ENCODE results near the gene METTL24. TPM values are rescaled to one million over a fixed set of nuclear protein-coding genes. Genes with fewer than 3 reads are reported as not detected.
"Not testable (repeated sequence)": the region's sequence is repeated elsewhere in the genome, so short reads cannot be mapped to it uniquely, and the experiment has no call there.

The METTL24 gene
- total RNA-seq, 3 donors from 2014 or later = not detected

DNA sequence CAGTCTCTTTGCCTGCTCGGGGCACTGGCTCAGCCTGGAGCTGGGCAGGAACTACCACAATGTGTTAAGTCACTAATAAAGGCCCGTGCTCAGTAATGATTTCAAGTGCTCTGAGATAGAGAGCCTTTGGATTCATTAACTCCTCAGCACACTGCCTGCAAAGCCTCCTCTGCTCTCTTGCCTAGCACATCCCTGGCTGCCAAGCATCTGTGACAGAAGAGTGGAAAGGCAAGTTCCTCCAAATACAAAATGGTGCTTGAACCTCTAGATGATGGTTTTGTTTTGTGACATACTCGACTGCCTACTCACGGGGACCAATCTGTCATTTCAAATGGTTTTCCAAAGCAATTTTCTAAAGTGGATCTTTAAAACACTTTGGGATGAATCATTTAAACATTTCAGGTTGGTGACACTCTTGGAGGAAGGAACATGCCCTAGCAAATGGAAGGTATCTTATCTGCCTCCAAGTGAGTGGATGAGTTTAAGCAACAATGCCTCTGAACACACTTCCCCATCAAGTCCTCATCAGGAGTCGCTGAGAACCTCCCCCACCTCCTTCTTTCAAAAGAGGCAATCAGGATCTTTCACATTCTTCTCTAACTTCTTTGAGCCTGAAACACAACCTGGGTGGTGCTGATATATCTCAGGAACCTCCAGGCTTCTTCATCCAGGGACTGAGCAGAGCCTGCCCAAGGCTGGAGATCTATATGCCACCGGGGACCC lies 35.8 kb downstream of the METTL24 start:
- ATAC-seq = no peak
- H3K36me3 Mint-ChIP-seq (ENCODE audit: insufficient read depth) = no peaks in the 10 kb centered on the region

DNA sequence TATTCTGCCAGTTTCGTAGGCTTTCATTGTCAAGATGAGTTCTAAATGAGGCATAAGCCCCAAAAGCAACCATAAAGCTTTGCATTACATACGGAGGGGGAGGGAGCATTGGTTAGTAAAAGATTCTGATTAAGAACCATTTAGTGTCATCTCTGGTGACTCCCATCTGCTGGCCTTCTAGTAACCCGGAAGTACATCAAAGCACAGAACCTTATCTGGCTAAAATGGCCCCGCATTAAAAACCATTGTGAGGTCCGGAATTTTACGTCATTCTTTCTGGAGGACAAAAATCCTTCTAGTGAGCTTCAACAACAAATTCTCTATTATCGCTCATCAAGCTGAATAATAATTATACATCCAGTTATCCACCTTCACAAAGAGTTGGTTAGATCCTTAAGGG lies 37.8 kb downstream of the METTL24 start:
- Mint-ChIP-seq H3K36me3 (ENCODE audit: insufficient read depth) (no peaks in the 10 kb centered on the region), H3K27me3 (ENCODE audit: low read depth) (peaks cover 2% of the 10 kb centered on the region), H3K9me3 (no peaks in the 10 kb centered on the region), H3K4me3 (no peak overlapping the region), H3K4me1 (ENCODE audit: low read depth) (no peaks in the 10 kb centered on the region)
- DNase-seq = no peak
- no peak for ATAC-seq

More for the DNA sequence above, 35.8 kb downstream of the METTL24 start:
- no peak for DNase-seq
- Mint-ChIP-seq H3K4me3 (no peak overlapping the region), H3K4me1 (ENCODE audit: low read depth) (no peaks in the 10 kb centered on the region), H3K9me3 (no peaks in the 10 kb centered on the region), H3K27me3 (ENCODE audit: low read depth) (peaks cover 2% of the 10 kb centered on the region)

DNA sequence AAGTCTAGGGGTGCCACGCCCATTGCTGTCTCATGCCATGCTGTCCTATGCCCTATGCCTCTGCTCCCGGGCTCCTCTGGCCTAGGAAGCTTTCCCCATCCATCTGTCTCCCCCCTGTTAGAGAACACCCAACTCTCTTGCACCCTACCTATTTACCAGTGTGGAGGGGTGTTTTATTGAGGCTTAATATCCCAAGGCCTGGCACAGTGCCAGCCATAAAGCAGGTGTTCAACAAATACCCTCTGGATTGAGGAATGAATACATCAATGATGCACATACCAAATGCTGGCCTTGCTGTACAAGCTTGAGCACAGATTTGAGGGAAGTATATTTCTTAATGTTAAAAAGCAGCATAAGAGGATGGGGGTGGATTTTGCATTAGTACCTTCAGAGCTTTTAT lies 38.3 kb downstream of the METTL24 start:
- H3K9me3 Mint-ChIP-seq = no peaks in the 10 kb centered on the region
- H3K4me1 Mint-ChIP-seq (ENCODE audit: low read depth) = no peaks in the 10 kb centered on the region
- H3K27me3 Mint-ChIP-seq (ENCODE audit: low read depth) = peaks cover 2% of the 10 kb centered on the region
- H3K4me3 Mint-ChIP-seq = no peak overlapping the region
- no peak for ATAC-seq
- no peaks in the 10 kb centered on the region for H3K36me3 Mint-ChIP-seq (ENCODE audit: insufficient read depth)
- DNase-seq = no peak

DNA sequence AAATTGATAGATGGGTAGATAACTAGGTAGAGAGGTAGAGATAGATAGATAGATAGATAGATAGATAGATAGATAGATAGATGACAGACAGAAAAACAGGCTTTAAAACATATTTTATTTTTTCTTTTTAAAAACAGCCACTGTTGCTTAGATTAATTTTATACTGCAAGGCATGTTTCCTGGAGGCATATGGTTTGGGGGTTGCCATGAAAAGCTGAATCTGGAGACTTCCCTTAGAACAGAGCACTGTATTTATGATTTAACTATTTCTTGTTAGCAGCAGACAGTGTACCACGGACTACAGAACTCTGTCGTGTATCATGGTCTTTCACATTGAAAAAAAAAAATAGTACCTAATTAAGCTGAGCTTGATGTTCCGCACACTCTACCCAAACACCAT lies 38.8 kb downstream of the METTL24 start:
- Mint-ChIP-seq H3K9me3 (no peaks in the 10 kb centered on the region), H3K4me3 (no peak overlapping the region), H3K36me3 (ENCODE audit: insufficient read depth) (no peaks in the 10 kb centered on the region), H3K27me3 (ENCODE audit: low read depth) (peaks cover 2% of the 10 kb centered on the region), H3K4me1 (ENCODE audit: low read depth) (no peaks in the 10 kb centered on the region)
- ATAC-seq (no peak), DNase-seq (no peak)

DNA sequence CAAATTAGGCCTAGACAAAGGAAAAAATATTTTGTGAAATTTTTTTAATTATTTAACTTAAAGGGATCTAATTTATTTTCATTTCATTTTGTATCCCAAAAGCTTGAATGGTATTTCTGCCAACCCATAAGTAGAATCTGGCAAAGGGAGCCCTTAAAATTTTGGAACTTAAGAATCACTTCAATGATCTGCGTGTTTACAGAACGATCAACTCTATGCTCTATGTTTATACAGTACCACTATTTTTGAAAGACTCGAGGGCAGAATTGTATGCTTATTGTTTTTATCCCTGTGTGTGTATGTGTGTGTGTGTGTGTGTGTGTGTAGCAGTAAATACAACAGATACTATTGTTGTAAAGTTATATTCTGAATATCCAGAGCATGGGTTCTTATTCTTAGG lies 39.2 kb downstream of the METTL24 start:
- no peaks in the 10 kb centered on the region for H3K9me3 Mint-ChIP-seq
- H3K4me3 Mint-ChIP-seq = no peak overlapping the region
- DNase-seq (no peak), ATAC-seq (no peak)
- H3K36me3 Mint-ChIP-seq (ENCODE audit: insufficient read depth) = no peaks in the 10 kb centered on the region
- H3K27me3 Mint-ChIP-seq (ENCODE audit: low read depth) = peaks cover 2% of the 10 kb centered on the region
- H3K4me1 Mint-ChIP-seq (ENCODE audit: low read depth) = no peaks in the 10 kb centered on the region

DNA sequence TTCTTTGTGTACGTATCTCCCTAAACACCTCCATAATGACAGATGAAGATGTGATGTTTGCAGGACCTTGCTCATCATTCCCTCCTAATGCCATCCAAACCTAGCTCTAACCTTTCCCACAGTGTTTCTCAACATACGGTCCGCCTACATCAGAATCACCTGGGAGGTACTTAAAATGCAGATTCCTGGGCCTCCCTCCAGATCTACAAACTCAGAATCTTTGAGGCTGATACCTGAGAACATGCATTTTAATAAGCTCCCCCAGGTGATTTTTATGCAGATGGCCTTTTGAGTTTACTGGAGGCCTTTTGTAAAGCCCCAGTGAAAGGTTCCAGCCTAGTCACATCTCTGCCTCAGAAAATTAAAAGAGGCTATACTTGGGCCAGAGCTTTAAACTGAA lies 40.5 kb downstream of the METTL24 start:
- Mint-ChIP-seq H3K36me3 (ENCODE audit: insufficient read depth) (no peaks in the 10 kb centered on the region), H3K9me3 (no peaks in the 10 kb centered on the region), H3K4me1 (ENCODE audit: low read depth) (no peaks in the 10 kb centered on the region), H3K27me3 (ENCODE audit: low read depth) (peaks cover 2% of the 10 kb centered on the region), H3K4me3 (no peak overlapping the region)
- ATAC-seq (no peak), DNase-seq (no peak)

DNA sequence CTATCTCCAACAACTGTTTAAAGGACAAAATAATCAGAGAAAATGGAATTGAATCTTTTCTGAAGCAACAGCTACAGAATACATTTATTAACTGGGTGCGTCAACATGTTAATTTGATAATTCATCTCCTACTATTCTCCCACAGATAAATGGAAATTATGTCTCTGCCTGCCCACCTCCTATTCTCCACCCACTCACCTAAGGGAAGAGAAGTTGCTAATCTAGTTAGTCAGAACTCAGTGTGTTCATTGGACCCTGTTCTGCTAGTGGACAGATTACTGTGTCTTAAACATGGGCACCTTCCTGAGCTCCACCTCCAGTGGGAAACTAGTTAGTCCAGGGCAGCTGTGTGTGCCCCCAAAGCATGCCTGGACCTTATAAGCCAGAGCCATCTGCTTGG lies 41.0 kb downstream of the METTL24 start:
- Mint-ChIP-seq H3K9me3 (no peaks in the 10 kb centered on the region), H3K4me3 (no peak overlapping the region), H3K4me1 (ENCODE audit: low read depth) (no peaks in the 10 kb centered on the region), H3K36me3 (ENCODE audit: insufficient read depth) (no peaks in the 10 kb centered on the region), H3K27me3 (ENCODE audit: low read depth) (peaks cover 2% of the 10 kb centered on the region)
- ATAC-seq = no peak
- no peak for DNase-seq

DNA sequence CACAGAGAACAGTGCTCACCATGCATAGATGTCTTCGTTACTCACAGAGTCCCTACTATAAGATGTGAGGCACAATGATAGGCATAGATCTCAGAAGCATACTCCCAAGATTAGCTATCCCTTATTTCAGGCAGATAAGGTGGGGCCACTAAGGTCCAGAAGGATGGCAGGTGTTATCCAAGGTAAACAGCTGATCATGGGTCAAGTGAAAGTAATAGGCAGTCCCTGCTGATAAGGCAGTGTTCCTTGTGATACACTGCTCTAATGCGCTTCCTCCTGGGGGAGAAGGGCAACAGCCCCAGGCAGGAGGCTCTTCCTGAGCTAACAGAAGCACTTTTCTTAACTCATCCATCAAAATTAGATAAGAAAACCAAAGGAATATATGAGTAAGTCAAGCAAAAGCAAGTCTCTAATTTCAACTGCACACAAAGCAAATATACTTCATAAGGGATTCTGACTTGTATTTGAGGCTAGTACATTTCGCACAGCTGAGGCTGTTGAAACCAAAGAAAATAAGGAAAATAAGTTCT lies 42.2 kb downstream of the METTL24 start:
- DNase-seq = no peak
- H3K27me3 Mint-ChIP-seq (ENCODE audit: low read depth) = peaks cover 2% of the 10 kb centered on the region
- no peak for ATAC-seq
- H3K4me3 Mint-ChIP-seq = no peak overlapping the region
- H3K9me3 Mint-ChIP-seq = no peaks in the 10 kb centered on the region
- H3K36me3 Mint-ChIP-seq (ENCODE audit: insufficient read depth) = no peaks in the 10 kb centered on the region
- H3K4me1 Mint-ChIP-seq (ENCODE audit: low read depth) = no peaks in the 10 kb centered on the region

DNA sequence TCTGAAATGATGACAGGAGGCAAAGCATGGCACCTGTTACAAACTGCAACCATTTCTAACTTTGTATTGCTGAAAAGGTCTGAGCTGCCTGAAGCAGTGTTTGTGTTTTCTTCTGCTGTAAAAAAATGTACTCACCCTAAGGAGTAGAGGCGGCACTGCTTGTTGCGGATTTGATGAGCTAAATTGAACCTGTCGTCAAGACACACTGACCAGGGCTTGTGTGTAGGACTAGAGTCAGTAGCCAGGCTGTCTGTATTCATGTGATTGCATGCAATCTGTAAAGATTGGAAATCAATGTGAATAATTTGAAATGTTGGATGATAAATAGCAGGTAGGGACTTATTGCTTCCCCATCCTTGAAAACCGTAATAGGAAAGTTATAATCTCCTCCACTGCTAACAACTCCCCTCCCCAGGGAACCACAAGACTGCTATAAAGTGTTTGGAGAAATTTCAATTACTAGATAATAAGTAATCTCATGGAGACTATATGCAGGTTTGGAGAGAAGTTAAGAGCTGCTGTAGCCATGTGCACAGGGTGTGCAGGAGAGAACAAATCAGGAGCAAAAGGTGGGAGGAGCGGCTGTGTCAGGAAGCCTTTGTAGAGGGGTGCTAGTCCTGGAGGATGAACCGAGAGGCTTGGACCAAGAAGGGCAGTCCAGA lies 42.8 kb downstream of the METTL24 start:
- Mint-ChIP-seq H3K27me3 (ENCODE audit: low read depth) (peaks cover 2% of the 10 kb centered on the region), H3K4me1 (ENCODE audit: low read depth) (no peaks in the 10 kb centered on the region), H3K9me3 (no peaks in the 10 kb centered on the region), H3K4me3 (no peak overlapping the region), H3K36me3 (ENCODE audit: insufficient read depth) (no peaks in the 10 kb centered on the region)
- DNase-seq = no peak
- ATAC-seq = no peak

DNA sequence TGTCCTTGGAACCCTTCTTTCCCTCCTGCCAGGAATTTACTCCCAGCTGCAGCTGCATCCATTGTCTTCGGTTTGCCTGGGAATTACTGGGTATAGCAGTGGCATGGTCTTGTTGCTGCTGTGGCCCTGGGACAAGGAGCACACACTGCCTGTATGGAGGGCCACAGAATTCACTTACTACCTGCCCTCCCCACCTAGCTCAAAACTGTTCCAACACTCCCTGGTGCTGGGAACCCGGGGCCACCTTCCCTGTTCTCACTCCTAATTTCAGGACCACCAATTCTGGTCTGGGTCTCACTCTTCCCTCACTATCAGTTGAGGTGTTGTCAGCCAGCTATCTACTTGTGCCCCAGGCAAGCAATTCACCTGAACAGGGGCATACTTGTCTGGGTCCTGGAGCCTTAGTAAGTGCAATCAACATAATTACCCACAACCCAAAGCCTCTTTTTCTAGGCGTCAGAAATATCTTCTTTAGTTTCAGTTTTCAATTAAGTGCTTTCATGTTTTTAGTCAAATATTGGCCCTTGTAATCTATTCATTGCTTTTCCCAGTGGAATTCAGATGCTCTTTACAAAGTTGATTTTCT lies 47.2 kb downstream of the METTL24 start:
- no peaks in the 10 kb centered on the region for H3K36me3 Mint-ChIP-seq (ENCODE audit: insufficient read depth)
- no peak overlapping the region for H3K4me3 Mint-ChIP-seq
- H3K9me3 Mint-ChIP-seq = no peaks in the 10 kb centered on the region
- ATAC-seq (no peak), DNase-seq (no peak)
- no peaks in the 10 kb centered on the region for H3K27me3 Mint-ChIP-seq (ENCODE audit: low read depth)
- no peaks in the 10 kb centered on the region for H3K4me1 Mint-ChIP-seq (ENCODE audit: low read depth)

DNA sequence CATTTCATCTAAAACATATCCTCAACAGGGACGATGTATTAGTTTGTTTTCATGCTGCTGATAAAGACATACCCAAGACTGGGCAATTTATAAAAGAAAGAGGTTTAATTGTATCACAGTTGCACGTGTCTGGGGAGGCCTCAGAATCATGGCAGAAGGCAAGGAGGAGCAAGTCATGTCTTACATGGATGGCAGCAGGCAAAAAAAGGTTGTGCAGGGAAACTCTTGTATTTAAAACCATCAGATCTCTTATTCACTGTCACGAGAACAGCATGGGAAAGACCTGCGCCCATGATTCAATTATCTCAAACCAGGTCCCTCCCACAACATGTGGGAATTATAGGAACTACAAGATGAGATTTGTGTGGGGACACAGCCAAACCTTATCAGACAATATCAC lies 48.7 kb downstream of the METTL24 start:
- H3K36me3 Mint-ChIP-seq (ENCODE audit: insufficient read depth); H3K9me3 Mint-ChIP-seq; ATAC-seq; H3K4me3 Mint-ChIP-seq; H3K27me3 Mint-ChIP-seq (ENCODE audit: low read depth); H3K4me1 Mint-ChIP-seq (ENCODE audit: low read depth); DNase-seq: not testable (repeated sequence)

DNA sequence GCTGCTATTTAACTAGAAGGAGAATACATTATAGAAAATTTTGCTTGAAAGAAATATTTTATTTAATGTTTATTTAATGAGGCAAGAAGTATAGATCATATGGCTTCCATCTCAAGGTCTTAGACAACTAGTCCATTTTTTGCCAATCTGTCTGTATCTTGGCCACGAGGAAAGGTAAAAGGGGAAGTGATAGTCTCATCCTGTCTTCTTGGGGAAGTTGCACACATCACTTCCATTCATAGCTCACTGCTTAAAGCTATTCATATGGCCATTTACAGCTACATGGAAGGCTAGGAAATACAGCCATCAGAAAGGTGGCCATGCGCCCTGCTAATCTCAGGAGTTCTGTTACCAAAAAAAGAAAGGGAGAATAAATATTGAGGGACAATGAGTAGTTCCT lies 50.8 kb downstream of the METTL24 start:
- no peaks in the 10 kb centered on the region for H3K9me3 Mint-ChIP-seq
- H3K4me1 Mint-ChIP-seq (ENCODE audit: low read depth) = no peaks in the 10 kb centered on the region
- H3K4me3 Mint-ChIP-seq = no peak overlapping the region
- H3K36me3 Mint-ChIP-seq (ENCODE audit: insufficient read depth) = no peaks in the 10 kb centered on the region
- peaks cover 5% of the 10 kb centered on the region for H3K27me3 Mint-ChIP-seq (ENCODE audit: low read depth)
- ATAC-seq (no peak), DNase-seq (no peak)

DNA sequence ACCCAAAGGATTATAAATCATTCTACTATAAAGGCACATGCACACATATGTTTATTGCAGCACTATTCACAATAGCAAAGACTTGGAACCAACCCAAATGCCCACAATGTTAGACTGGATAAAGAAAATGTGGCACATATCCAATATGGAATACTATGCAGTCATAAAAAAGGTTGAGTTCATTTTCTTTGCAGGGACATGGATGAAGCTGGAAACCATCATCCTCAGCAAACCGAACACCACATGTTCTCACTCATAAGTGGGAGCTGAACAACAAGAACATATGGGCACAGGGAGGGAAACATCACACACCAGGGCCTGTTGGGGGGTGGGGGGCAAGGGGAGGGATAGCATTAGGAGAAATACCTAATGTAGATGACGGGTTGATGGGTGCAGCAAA lies 52.3 kb downstream of the METTL24 start:
- H3K4me3 Mint-ChIP-seq; DNase-seq; ATAC-seq; H3K36me3 Mint-ChIP-seq (ENCODE audit: insufficient read depth); H3K4me1 Mint-ChIP-seq (ENCODE audit: low read depth); H3K9me3 Mint-ChIP-seq: not testable (repeated sequence)
- H3K27me3 Mint-ChIP-seq (ENCODE audit: low read depth) = peaks cover 15% of the 10 kb centered on the region

DNA sequence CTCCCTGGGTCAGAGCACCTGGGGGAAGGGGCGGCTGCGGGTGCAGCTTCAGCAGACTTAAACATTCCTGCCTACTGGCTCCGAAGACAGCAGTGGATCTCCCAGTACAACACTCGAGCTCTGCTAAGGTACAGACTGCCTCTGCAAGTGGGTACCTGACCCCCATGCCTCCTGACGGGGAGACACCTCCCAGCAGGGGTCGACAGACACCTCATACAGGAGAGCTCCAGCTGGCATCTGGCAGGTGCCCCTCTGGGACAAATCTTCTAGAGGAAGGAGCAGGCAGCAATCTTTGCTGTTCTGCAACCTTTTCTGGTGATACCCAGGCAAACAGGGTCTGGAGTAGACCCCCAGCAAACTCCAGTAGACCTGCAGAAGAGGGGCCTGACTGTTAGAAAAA lies 54.5 kb downstream of the METTL24 start:
- not testable (repeated sequence) for DNase-seq; H3K36me3 Mint-ChIP-seq (ENCODE audit: insufficient read depth); H3K4me3 Mint-ChIP-seq; H3K9me3 Mint-ChIP-seq; H3K4me1 Mint-ChIP-seq (ENCODE audit: low read depth); ATAC-seq
- H3K27me3 Mint-ChIP-seq (ENCODE audit: low read depth) = peaks cover 15% of the 10 kb centered on the region

DNA sequence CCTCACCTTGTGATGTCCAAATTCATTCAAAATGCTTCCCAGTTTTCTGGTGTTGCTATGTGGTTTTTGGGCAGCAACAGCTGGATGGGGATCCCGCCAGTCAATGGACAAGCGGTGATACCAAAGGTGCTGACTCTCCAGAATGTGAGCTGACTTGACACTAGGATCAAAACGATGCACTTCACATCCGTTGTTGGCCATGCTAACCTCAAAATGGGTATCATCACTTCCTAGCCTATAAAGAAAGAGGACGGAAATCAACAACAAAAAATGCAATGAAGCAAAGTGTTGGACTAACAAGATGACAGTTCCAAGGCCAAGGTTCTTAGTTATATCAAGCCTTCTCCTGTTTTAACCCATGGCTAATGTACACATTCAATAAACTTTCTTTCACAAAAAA lies 59.2 kb downstream of the METTL24 start:
- H3K9me3 Mint-ChIP-seq = no peaks in the 10 kb centered on the region
- peaks cover 8% of the 10 kb centered on the region for H3K4me1 Mint-ChIP-seq (ENCODE audit: low read depth)
- DNase-seq = no peak
- no peak overlapping the region for H3K4me3 Mint-ChIP-seq
- H3K27me3 Mint-ChIP-seq (ENCODE audit: low read depth) = peaks cover 31% of the 10 kb centered on the region
- H3K36me3 Mint-ChIP-seq (ENCODE audit: insufficient read depth) = no peaks in the 10 kb centered on the region
- ATAC-seq = no peak

All from activated T-cell treated with anti-CD3 and anti-CD28 coated beads, Interleukin-2, amount 50 U/mL, for 4 hours (primary cell).